GM12875 (cell line): ENCODE data around the gene ARHGAP20.
A peak's percentile ranks its signal among the peaks of the same experiment; 100 is the strongest.

ENCODE experiments used
- H3K4me3 ChIP-seq: one replicate; pipeline ENCODE4 v1.5.1; 2011; ENCODE audit warnings: low read depth, low read length, control low read depth
- CTCF ChIP-seq: IDR thresholded peaks from 2 replicates; pipeline ENCODE4 v1.5.1; 2011; ENCODE audit warnings: low read depth, mild to moderate bottlenecking, control low read depth, inconsistent platforms, low read length, moderate library complexity, borderline replicate concordance; ENCODE audit not compliant: insufficient read depth

ARHGAP20 gene

GRCh38 chr11:110720431-110721275 lies 8.4 kb upstream of the ARHGAP20 start:
- no peak overlapping the region for H3K4me3 ChIP-seq
- no peak for TF ChIP-seq CTCF

- no peak for TF ChIP-seq CTCF
- no peak overlapping the region for H3K4me3 ChIP-seq
These were observed 4.1 kb upstream of the ARHGAP20 start for GRCh38 chr11:110716361-110716760.

GRCh38 chr11:110715541-110715940 lies 3.3 kb upstream of the ARHGAP20 start:
- TF ChIP-seq CTCF = no peak
- H3K4me3 ChIP-seq = no peak overlapping the region

- H3K4me3 ChIP-seq = no peak overlapping the region
- no peak for TF ChIP-seq CTCF
These were observed 1.2 kb upstream of the ARHGAP20 start for GRCh38 chr11:110713449-110713776.

GRCh38 chr11:110712659-110713448 lies 617 bp upstream of the ARHGAP20 start:
- peak overlapping the region; percentile 28 for H3K4me3 ChIP-seq
- TF ChIP-seq CTCF = no peak

GRCh38 chr11:110711448-110711775 lies 825 bp downstream of the ARHGAP20 start:
- TF ChIP-seq CTCF = no peak
- H3K4me3 ChIP-seq = no peak overlapping the region
